ENCODE results near the gene CCDC160. TPM values are rescaled to one million over a fixed set of nuclear protein-coding genes. Genes with fewer than 3 reads are reported as not detected.
"Not testable (repeated sequence)": the region's sequence is repeated elsewhere in the genome, so short reads cannot be mapped to it uniquely, and the experiment has no call there.

CCDC160 gene
- total RNA-seq, 1 donor from 2014 or later, result not detected

GRCh38 chrX:134247492-134247891 is 10.5 kb downstream of the CCDC160 start:
- intact Hi-C loops (cut with micrococcal nuclease), result no loop called here
- Mint-ChIP-seq H3K27me3 (ENCODE audit: low read depth) (peaks cover 18% of the 10 kb centered on the region), H3K9me3 (no peaks in the 10 kb centered on the region), H3K4me3 (ENCODE audit: low read depth) (no peak overlapping the region), H3K4me1 (ENCODE audit: low read depth) (peaks cover 2% of the 10 kb centered on the region), H3K36me3 (ENCODE audit: low read depth) (no peaks in the 10 kb centered on the region), H3K27ac (no peak overlapping the region)
- no peak for DNase-seq (ENCODE audit: low spot score)

GRCh38 chrX:134249241-134249640 is 12.3 kb downstream of the CCDC160 start:
- no peak overlapping the region for H3K4me3 Mint-ChIP-seq (ENCODE audit: low read depth)
- peaks cover 2% of the 10 kb centered on the region for H3K4me1 Mint-ChIP-seq (ENCODE audit: low read depth)
- H3K9me3 Mint-ChIP-seq, result no peaks in the 10 kb centered on the region
- H3K36me3 Mint-ChIP-seq (ENCODE audit: low read depth), result no peaks in the 10 kb centered on the region
- no peak for DNase-seq (ENCODE audit: low spot score)
- no peak overlapping the region for H3K27ac Mint-ChIP-seq
- H3K27me3 Mint-ChIP-seq (ENCODE audit: low read depth), result peaks cover 13% of the 10 kb centered on the region
- intact Hi-C loops (cut with micrococcal nuclease), result no loop called here

- no peak for DNase-seq (ENCODE audit: low spot score)
- Mint-ChIP-seq H3K4me1 (ENCODE audit: low read depth) (peaks cover 2% of the 10 kb centered on the region), H3K4me3 (ENCODE audit: low read depth) (no peak overlapping the region), H3K36me3 (ENCODE audit: low read depth) (no peaks in the 10 kb centered on the region), H3K27me3 (ENCODE audit: low read depth) (peaks cover under 1% of the 10 kb centered on the region), H3K27ac (no peak overlapping the region), H3K9me3 (no peaks in the 10 kb centered on the region)
- intact Hi-C loops (cut with micrococcal nuclease), result loop anchor here (5.0 kb wide), 2 partner anchors 64 to 459 kb away; no protein-coding TSS in a partner anchor
Observed at GRCh38 chrX:134251241-134251640, 14.3 kb downstream of the CCDC160 start.

GRCh38 chrX:134254511-134254910 is 17.5 kb downstream of the CCDC160 start:
- Mint-ChIP-seq H3K4me3 (ENCODE audit: low read depth) (no peak overlapping the region), H3K27ac (no peak overlapping the region), H3K36me3 (ENCODE audit: low read depth) (no peaks in the 10 kb centered on the region), H3K9me3 (no peaks in the 10 kb centered on the region), H3K27me3 (ENCODE audit: low read depth) (no peaks in the 10 kb centered on the region), H3K4me1 (ENCODE audit: low read depth) (peaks cover 2% of the 10 kb centered on the region)
- intact Hi-C loops (cut with micrococcal nuclease), result loop anchor here (5.0 kb wide), 2 partner anchors 67 to 462 kb away; no protein-coding TSS in a partner anchor
- DNase-seq (ENCODE audit: low spot score), result no peak

GRCh38 chrX:134255555-134255954 is 18.6 kb downstream of the CCDC160 start:
- Mint-ChIP-seq H3K9me3 (no peaks in the 10 kb centered on the region), H3K36me3 (ENCODE audit: low read depth) (no peaks in the 10 kb centered on the region), H3K27ac (no peak overlapping the region), H3K4me3 (ENCODE audit: low read depth) (no peak overlapping the region), H3K27me3 (ENCODE audit: low read depth) (no peaks in the 10 kb centered on the region), H3K4me1 (ENCODE audit: low read depth) (peaks cover 2% of the 10 kb centered on the region)
- DNase-seq (ENCODE audit: low spot score), result no peak
- intact Hi-C loops (cut with micrococcal nuclease), result no loop called here

- Mint-ChIP-seq H3K36me3 (ENCODE audit: low read depth) (no peaks in the 10 kb centered on the region), H3K9me3 (no peaks in the 10 kb centered on the region), H3K4me3 (ENCODE audit: low read depth) (no peak overlapping the region), H3K4me1 (ENCODE audit: low read depth) (peaks cover 2% of the 10 kb centered on the region), H3K27ac (no peak overlapping the region), H3K27me3 (ENCODE audit: low read depth) (no peaks in the 10 kb centered on the region)
- DNase-seq (ENCODE audit: low spot score), result no peak
- intact Hi-C loops (cut with micrococcal nuclease), result no loop called here
Observed at GRCh38 chrX:134256684-134257083, 19.7 kb downstream of the CCDC160 start.

- Mint-ChIP-seq H3K9me3 (no peaks in the 10 kb centered on the region), H3K27me3 (ENCODE audit: low read depth) (no peaks in the 10 kb centered on the region), H3K36me3 (ENCODE audit: low read depth) (no peaks in the 10 kb centered on the region), H3K4me1 (ENCODE audit: low read depth) (peaks cover 2% of the 10 kb centered on the region), H3K4me3 (ENCODE audit: low read depth) (no peak overlapping the region), H3K27ac (no peak overlapping the region)
- no peak for DNase-seq (ENCODE audit: low spot score)
- intact Hi-C loops (cut with micrococcal nuclease), result no loop called here
Observed at GRCh38 chrX:134258202-134258601, 21.2 kb downstream of the CCDC160 start.

- H3K27me3 Mint-ChIP-seq (ENCODE audit: low read depth); H3K27ac Mint-ChIP-seq; H3K36me3 Mint-ChIP-seq (ENCODE audit: low read depth); H3K4me1 Mint-ChIP-seq (ENCODE audit: low read depth); intact Hi-C loops (cut with micrococcal nuclease); H3K9me3 Mint-ChIP-seq; DNase-seq (ENCODE audit: low spot score); H3K4me3 Mint-ChIP-seq (ENCODE audit: low read depth): not testable (repeated sequence)
Observed at GRCh38 chrX:134285934-134286333, 49.0 kb downstream of the CCDC160 start.

- Mint-ChIP-seq H3K9me3 (peaks cover 3% of the 10 kb centered on the region), H3K4me3 (ENCODE audit: low read depth) (no peak overlapping the region), H3K36me3 (ENCODE audit: low read depth) (no peaks in the 10 kb centered on the region), H3K27me3 (ENCODE audit: low read depth) (peaks cover 1% of the 10 kb centered on the region), H3K27ac (no peak overlapping the region), H3K4me1 (ENCODE audit: low read depth) (no peaks in the 10 kb centered on the region)
- DNase-seq (ENCODE audit: low spot score), result no peak
- intact Hi-C loops (cut with micrococcal nuclease), result no loop called here
Observed at GRCh38 chrX:134287346-134287745, 50.4 kb downstream of the CCDC160 start.

GRCh38 chrX:134294548-134294947 is 57.6 kb downstream of the CCDC160 start:
- H3K36me3 Mint-ChIP-seq (ENCODE audit: low read depth), result no peaks in the 10 kb centered on the region
- no peak overlapping the region for H3K27ac Mint-ChIP-seq
- intact Hi-C loops (cut with micrococcal nuclease), result no loop called here
- no peaks in the 10 kb centered on the region for H3K4me1 Mint-ChIP-seq (ENCODE audit: low read depth)
- H3K4me3 Mint-ChIP-seq (ENCODE audit: low read depth), result no peak overlapping the region
- DNase-seq (ENCODE audit: low spot score), result no peak
- peaks cover 2% of the 10 kb centered on the region for H3K27me3 Mint-ChIP-seq (ENCODE audit: low read depth)
- peaks cover 6% of the 10 kb centered on the region for H3K9me3 Mint-ChIP-seq

Other genes with a start within 250 kb of the CCDC160 start
- 97.6 and 99.6 TPM in 2 replicates for gene PHF6, start 136.1 kb downstream of the CCDC160 start, total RNA-seq
- gene HPRT1, start 223.0 kb downstream of the CCDC160 start, total RNA-seq, result 118 and 129 TPM in 2 replicates

Data from activated T-helper 2 cell treated with anti-CD3 and anti-CD28 coated beads, Interferon-gamma antibody, Interleukin-2, Interleukin-4, amounts not matched to agents 10 μg/mL and 5 μg/mL and 100 μg/mL, durations not matched to agents 14 hours and 24 hours and 36 hours (primary cell).